ENCODE measurements around the gene DNAJC19.

Gene DNAJC19

DNA sequence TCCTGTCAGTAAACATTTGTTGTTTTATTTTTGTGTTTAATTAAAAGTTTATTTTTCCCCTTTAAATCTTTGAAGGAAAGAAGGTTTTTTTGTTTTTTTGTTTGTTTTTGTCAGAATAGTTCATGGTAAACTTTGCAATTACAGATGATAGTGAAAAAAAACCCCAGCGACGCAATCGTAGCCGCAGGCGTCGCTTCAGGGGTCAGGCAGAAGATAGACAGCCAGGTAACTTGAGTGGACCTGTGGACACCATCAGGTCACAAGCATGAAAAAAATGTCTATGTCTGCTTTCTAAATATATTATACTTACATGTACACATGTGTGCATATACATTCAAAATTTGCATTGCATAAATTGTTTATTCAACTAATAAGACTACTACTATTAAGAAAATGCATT lies 18.6 kb downstream of the DNAJC19 start:
- no peak for FAIRE-seq

DNA sequence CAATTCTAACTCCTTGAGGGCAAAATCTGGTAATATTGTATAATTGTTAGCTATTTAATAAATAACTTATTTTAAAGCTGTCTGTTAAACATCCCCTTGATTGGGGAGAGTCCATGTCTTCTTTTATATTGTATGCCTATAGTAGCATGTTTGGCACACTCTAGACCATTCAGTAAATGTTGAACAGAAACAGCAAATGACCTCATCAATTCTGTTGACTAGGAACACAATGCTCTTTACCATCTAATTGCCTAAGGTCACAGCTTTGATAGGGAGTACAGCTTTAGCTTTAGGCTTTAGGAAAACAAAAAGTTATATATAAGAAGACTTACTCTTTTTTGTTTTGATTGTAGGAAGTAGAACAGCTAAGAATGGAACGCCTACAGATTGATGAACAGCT lies 27.0 kb downstream of the DNAJC19 start:
- FAIRE-seq (no peak), DNase-seq (ENCODE audit: extremely low spot score, insufficient read length, low read depth) (no peak)

More for the DNA sequence above, 18.6 kb downstream of the DNAJC19 start:
- DNase-seq (ENCODE audit: extremely low spot score, insufficient read length, low read depth): no peak

DNA sequence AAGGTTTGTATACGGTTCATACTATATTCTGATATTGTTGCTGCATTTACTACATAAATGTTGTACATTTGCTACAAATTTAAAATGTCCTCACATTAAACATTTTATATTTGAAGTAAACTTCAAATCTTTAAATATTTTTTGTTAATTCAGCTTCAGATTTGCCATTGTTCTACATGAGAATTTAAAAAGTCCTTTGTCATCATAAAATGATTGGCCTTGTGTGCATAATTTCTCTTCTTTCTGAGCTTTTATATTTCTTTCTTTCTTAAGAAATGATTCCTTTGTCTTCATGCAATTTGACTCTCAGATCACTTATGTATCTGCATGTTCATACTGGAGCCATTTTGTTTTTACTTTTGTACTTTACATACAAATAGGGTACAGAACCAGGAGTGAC lies 28.0 kb downstream of the DNAJC19 start:
- DNase-seq (ENCODE audit: extremely low spot score, insufficient read length, low read depth): no peak
- FAIRE-seq: no peak

DNA sequence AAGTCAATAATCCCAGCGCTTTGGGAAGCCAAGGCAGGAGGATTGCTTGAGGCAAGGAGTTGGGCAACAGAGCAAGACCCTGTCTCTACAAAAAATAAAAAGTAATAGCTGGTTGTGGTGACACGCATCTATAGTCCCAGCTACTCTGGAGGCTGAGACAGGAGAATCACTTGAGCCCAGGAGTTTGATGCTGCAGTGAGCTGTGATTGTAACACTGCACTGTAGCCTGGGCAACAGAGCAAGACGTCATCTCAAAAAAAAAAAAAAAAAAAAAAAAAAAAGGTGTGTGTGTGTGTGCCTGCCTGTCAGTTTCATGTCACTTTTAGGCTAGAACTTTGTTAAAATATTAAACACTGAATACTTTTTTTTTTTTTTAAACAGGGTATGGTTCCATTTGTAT lies 28.4 kb downstream of the DNAJC19 start:
- DNase-seq (ENCODE audit: extremely low spot score, insufficient read length, low read depth) (no peak), FAIRE-seq (no peak)

DNA sequence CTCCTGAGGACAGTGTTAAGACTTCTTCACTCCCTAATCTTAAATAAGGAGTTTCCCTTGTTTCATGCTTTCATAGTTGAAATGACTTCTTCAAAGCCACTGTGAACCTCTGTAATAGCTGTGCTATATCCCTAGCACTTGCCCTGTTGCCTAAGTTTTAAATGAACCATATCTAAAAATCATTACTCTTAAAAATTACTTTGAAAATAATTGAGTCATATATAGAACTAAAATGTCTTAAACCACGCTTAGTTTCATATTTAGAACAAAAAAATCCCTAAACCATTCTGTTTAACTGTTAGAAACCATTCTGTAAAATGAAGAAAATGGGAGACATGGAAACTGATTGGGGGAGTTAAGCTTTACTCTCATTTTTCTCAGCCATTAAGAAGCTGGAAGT lies 29.8 kb downstream of the DNAJC19 start:
- DNase-seq (ENCODE audit: extremely low spot score, insufficient read length, low read depth): no peak
- no peak for FAIRE-seq

DNA sequence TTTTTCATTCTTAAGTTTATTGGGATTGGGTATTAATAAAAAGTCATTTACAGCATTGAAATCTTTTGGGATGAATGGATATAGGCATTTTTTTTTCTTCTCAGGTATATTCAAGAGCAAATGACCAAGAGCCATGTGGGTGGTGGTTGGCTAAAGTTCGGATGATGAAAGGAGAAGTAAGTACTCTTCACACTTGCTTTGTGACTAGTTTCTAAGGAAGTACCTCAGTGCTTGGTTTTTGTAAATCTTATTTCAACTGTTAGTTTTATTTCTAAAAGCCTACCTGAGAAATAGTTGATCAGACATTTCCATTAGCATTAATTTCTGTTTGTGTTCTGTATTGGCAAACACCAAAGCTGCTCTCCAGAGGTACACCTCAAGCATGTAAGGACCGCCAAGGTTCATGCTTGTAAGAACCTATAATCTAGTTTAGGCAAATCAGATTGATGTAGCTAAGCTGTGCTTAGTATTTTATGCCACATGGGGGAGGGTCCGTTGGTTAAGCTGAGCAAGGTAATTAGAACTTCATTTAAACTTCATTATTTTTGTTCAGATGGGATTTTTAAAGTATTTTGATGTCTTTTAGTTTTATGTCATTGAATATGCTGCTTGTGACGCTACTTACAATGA lies 41.7 kb downstream of the DNAJC19 start:
- FAIRE-seq: peak; percentile 12
- DNase-seq (ENCODE audit: extremely low spot score, insufficient read length, low read depth): no peak

DNA sequence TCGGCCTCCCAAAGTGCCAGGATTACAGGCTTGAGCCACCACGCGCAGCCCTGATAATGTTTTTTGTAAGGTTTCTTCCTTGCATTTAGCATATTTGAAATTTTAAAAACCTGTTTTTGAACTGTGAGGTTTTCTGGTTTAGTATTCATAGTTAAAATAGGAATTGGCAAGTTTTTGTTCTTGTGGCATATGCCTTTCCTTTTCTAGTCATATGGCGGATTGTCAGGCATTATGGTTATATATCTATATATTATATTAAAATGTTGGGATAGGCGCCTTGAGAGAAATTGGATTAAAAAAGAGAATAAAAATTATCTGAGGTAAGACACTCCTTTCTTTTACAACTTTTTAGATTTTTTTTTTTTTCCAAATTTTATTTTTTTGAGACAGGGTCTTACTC lies 48.7 kb downstream of the DNAJC19 start:
- FAIRE-seq (no peak), DNase-seq (ENCODE audit: extremely low spot score, insufficient read length, low read depth) (no peak)

DNA sequence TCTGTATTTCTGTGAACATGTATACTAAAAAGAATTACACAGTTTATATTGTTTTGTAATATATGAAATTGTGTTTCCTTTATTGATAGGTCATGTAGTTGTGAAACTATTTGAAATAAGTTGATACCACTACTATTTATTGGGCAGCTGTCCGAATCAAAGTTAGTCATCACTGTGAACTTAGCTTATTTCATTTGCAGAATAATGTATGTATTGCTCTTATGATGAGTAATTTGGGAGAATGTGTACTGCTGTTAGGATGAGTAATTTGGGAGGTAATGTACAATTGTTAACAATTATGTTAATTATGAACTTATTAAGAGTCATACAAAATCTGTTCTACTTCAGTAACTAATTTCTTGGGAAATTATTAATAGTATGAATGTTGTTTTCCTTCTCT lies 54.9 kb downstream of the DNAJC19 start:
- DNase-seq (ENCODE audit: extremely low spot score, insufficient read length, low read depth) (no peak), FAIRE-seq (no peak)

Measured in GM18507 (cell line).